ENCODE results near the gene DUSP3. TPM values are rescaled to one million over a fixed set of nuclear protein-coding genes. Genes with fewer than 3 reads are reported as not detected.
A peak's percentile ranks its signal among the peaks of the same experiment; 100 is the strongest.

Gene DUSP3
- total RNA-seq, 2 experiments from 2014 or later = 15.5 to 15.7 TPM

GRCh38 chr17:43789482-43789881 is 10.7 kb upstream of the DUSP3 start:
- Mint-ChIP-seq H3K27ac (no peak overlapping the region), H3K27me3 (peaks cover 22% of the 10 kb centered on the region), H3K4me3 (no peak overlapping the region), H3K9me3 (no peaks in the 10 kb centered on the region), H3K4me1 (peaks cover 2% of the 10 kb centered on the region), H3K36me3 (no peaks in the 10 kb centered on the region)
- POLR2A ChIA-PET = interaction anchor here (0.6 to 0.7 kb wide), 2 partner anchors 46 to 124 kb away, joined by 3 to 4 read pairs; no protein-coding TSS in a partner anchor
- ATAC-seq (ENCODE audit: low read depth) = no peak
- DNase-seq = no peak

- no peak overlapping the region for H3K27ac Mint-ChIP-seq
- DNase-seq = no peak
- H3K27me3 Mint-ChIP-seq = peaks cover 22% of the 10 kb centered on the region
- no peaks in the 10 kb centered on the region for H3K9me3 Mint-ChIP-seq
- H3K4me1 Mint-ChIP-seq = peaks cover 2% of the 10 kb centered on the region
- no peak for ATAC-seq (ENCODE audit: low read depth)
- POLR2A ChIA-PET = no interaction called here
- no peak overlapping the region for H3K4me3 Mint-ChIP-seq
- no peaks in the 10 kb centered on the region for H3K36me3 Mint-ChIP-seq
These were observed 9.8 kb upstream of the DUSP3 start for GRCh38 chr17:43788540-43788939.

GRCh38 chr17:43787728-43788127 is 9.0 kb upstream of the DUSP3 start:
- H3K9me3 Mint-ChIP-seq = no peaks in the 10 kb centered on the region
- H3K4me3 Mint-ChIP-seq = no peak overlapping the region
- no peak for ATAC-seq (ENCODE audit: low read depth)
- H3K36me3 Mint-ChIP-seq = no peaks in the 10 kb centered on the region
- DNase-seq = no peak
- H3K27ac Mint-ChIP-seq = no peak overlapping the region
- H3K27me3 Mint-ChIP-seq = peaks cover 21% of the 10 kb centered on the region
- POLR2A ChIA-PET = no interaction called here
- H3K4me1 Mint-ChIP-seq = peaks cover 2% of the 10 kb centered on the region

GRCh38 chr17:43784628-43785101 is 5.9 kb upstream of the DUSP3 start:
- Mint-ChIP-seq H3K4me3 (no peak overlapping the region), H3K4me1 (peaks cover 2% of the 10 kb centered on the region), H3K9me3 (no peaks in the 10 kb centered on the region), H3K27me3 (peaks cover 50% of the 10 kb centered on the region), H3K36me3 (no peaks in the 10 kb centered on the region), H3K27ac (no peak overlapping the region)
- ATAC-seq (ENCODE audit: low read depth) = no peak
- POLR2A ChIA-PET = interaction anchor here (0.7 kb wide), 1 partner anchor 132 kb away, joined by 3 read pairs; no protein-coding TSS in a partner anchor
- no peak for DNase-seq

- H3K9me3 Mint-ChIP-seq = no peaks in the 10 kb centered on the region
- DNase-seq = no peak
- no peak for ATAC-seq (ENCODE audit: low read depth)
- H3K27ac Mint-ChIP-seq = no peak overlapping the region
- H3K4me1 Mint-ChIP-seq = peaks cover 2% of the 10 kb centered on the region
- H3K27me3 Mint-ChIP-seq = peaks cover 50% of the 10 kb centered on the region
- no peak overlapping the region for H3K4me3 Mint-ChIP-seq
- H3K36me3 Mint-ChIP-seq = no peaks in the 10 kb centered on the region
- POLR2A ChIA-PET = no interaction called here
These were observed 5.3 kb upstream of the DUSP3 start for GRCh38 chr17:43784068-43784467.

GRCh38 chr17:43782913-43783680 is 4.3 kb upstream of the DUSP3 start:
- POLR2A ChIA-PET = interaction anchor here (0.5 kb wide), 1 partner anchor 68 kb away, joined by 3 read pairs; no protein-coding TSS in a partner anchor
- no peak overlapping the region for H3K27ac Mint-ChIP-seq
- no peaks in the 10 kb centered on the region for H3K9me3 Mint-ChIP-seq
- H3K4me1 Mint-ChIP-seq = peaks cover 2% of the 10 kb centered on the region
- DNase-seq (no peak), ATAC-seq (ENCODE audit: low read depth) (no peak)
- H3K27me3 Mint-ChIP-seq = peaks cover 44% of the 10 kb centered on the region
- H3K36me3 Mint-ChIP-seq = no peaks in the 10 kb centered on the region
- H3K4me3 Mint-ChIP-seq = no peak overlapping the region

GRCh38 chr17:43780135-43780534 is 1.4 kb upstream of the DUSP3 start, which contains the start of gene CFAP97D1:
Gene CFAP97D1 (plus strand): TSS chr17:43780435. CDS start chr17:43780463, 28 bp downstream.
- DNase-seq = no peak
- peak within 1 kb of the TSS; percentile 76 for H3K4me3 Mint-ChIP-seq
- no peaks in the 10 kb centered on the region for H3K36me3 Mint-ChIP-seq
- no peaks in the 10 kb centered on the region for H3K9me3 Mint-ChIP-seq
- no peak for ATAC-seq (ENCODE audit: low read depth)
- peaks cover 2% of the 10 kb centered on the region for H3K4me1 Mint-ChIP-seq
- H3K27ac Mint-ChIP-seq = no peak within 1 kb of the TSS
- peaks cover 44% of the 10 kb centered on the region for H3K27me3 Mint-ChIP-seq
- POLR2A ChIA-PET = no interaction called here

GRCh38 chr17:43779145-43780125 is 658 bp upstream of the DUSP3 start:
- Mint-ChIP-seq H3K36me3 (no peaks in the 10 kb centered on the region), H3K4me3 (peak overlapping the region; percentile 76), H3K4me1 (peaks cover 2% of the 10 kb centered on the region), H3K9me3 (no peaks in the 10 kb centered on the region), H3K27me3 (peaks cover 40% of the 10 kb centered on the region), H3K27ac (peak overlapping the region; percentile 64)
- DNase-seq = no peak
- ATAC-seq (ENCODE audit: low read depth) = peak; percentile 51
- POLR2A ChIA-PET = interaction anchor here (0.9 kb wide), 1 partner anchor 295 kb away, joined by 3 read pairs; no protein-coding TSS in a partner anchor

- H3K36me3 Mint-ChIP-seq = peaks cover 10% of the 10 kb centered on the region
- no peaks in the 10 kb centered on the region for H3K27me3 Mint-ChIP-seq
- no peaks in the 10 kb centered on the region for H3K9me3 Mint-ChIP-seq
- no peak overlapping the region for H3K4me3 Mint-ChIP-seq
- ATAC-seq (ENCODE audit: low read depth) (no peak), DNase-seq (no peak)
- no peak overlapping the region for H3K27ac Mint-ChIP-seq
- POLR2A ChIA-PET = no interaction called here
- H3K4me1 Mint-ChIP-seq = peaks cover 5% of the 10 kb centered on the region
These were observed 4.2 kb downstream of the DUSP3 start for GRCh38 chr17:43774304-43775250.

GRCh38 chr17:43772877-43773648 is 5.7 kb downstream of the DUSP3 start:
- Mint-ChIP-seq H3K9me3 (no peaks in the 10 kb centered on the region), H3K27me3 (no peaks in the 10 kb centered on the region), H3K4me3 (no peak overlapping the region), H3K36me3 (peaks cover 11% of the 10 kb centered on the region), H3K27ac (peak overlapping the region; percentile 38), H3K4me1 (peaks cover 9% of the 10 kb centered on the region)
- POLR2A ChIA-PET = no interaction called here
- ATAC-seq (ENCODE audit: low read depth) (no peak), DNase-seq (no peak)

GRCh38 chr17:43771463-43771862 is 7.3 kb downstream of the DUSP3 start:
- POLR2A ChIA-PET = no interaction called here
- H3K9me3 Mint-ChIP-seq = no peaks in the 10 kb centered on the region
- peaks cover 11% of the 10 kb centered on the region for H3K36me3 Mint-ChIP-seq
- no peaks in the 10 kb centered on the region for H3K27me3 Mint-ChIP-seq
- H3K4me3 Mint-ChIP-seq = no peak overlapping the region
- no peak overlapping the region for H3K27ac Mint-ChIP-seq
- peaks cover 8% of the 10 kb centered on the region for H3K4me1 Mint-ChIP-seq
- ATAC-seq (ENCODE audit: low read depth) = no peak
- DNase-seq = no peak

- Mint-ChIP-seq H3K4me3 (no peak overlapping the region), H3K27ac (no peak overlapping the region), H3K27me3 (no peaks in the 10 kb centered on the region), H3K9me3 (no peaks in the 10 kb centered on the region), H3K4me1 (peaks cover 8% of the 10 kb centered on the region), H3K36me3 (peaks cover 11% of the 10 kb centered on the region)
- POLR2A ChIA-PET = no interaction called here
- no peak for DNase-seq
- no peak for ATAC-seq (ENCODE audit: low read depth)
These were observed 7.8 kb downstream of the DUSP3 start for GRCh38 chr17:43770957-43771356.

All from activated naive CD8-positive, alpha-beta T cell treated with anti-CD3 and anti-CD28 coated beads, Interleukin-2, amount 10 ng/mL, durations not matched to agents 7 days and 5 days (primary cell).